Body of pancreas (tissue), 4 donors: ENCODE data around the gene KIAA1217.

ENCODE experiments used
- CTCF ChIP-seq, 7 experiments: fragments of 450-650 bp in 4 of 7; fragments of 200-600 bp in 3 of 7; sonication (generic) in 3 of 7; IDR thresholded peaks; one replicate each; pipeline ENCODE4 v1.5.1; 2016 to 2019; ENCODE audit warnings: antibody characterized with exemption in 7 of 7
- POLR2A ChIP-seq, 3 donors: fragments of 450-650 bp; IDR thresholded peaks; one replicate each; pipeline ENCODE4 v1.6.1; 2016; ENCODE audit warnings: antibody characterized with exemption in 3 of 3, mild to moderate bottlenecking in 2 of 3

GRCh38 chr10:24481241-24481640, 272.3 kb downstream of the KIAA1217 start:
- no peak for TF ChIP-seq CTCF (IDR thresholded peaks at IDR 0.05)
- TF ChIP-seq POLR2A (IDR thresholded peaks at IDR 0.05): no peak
